ENCODE measurements around the gene SS18L1. TPM values are rescaled to one million over a fixed set of nuclear protein-coding genes. Genes with fewer than 3 reads are reported as not detected.

SS18L1 gene
- total and polyA plus RNA-seq, 5 experiments from 2014 or later: 0.39 to 23.6 (median 0.58) TPM

DNA sequence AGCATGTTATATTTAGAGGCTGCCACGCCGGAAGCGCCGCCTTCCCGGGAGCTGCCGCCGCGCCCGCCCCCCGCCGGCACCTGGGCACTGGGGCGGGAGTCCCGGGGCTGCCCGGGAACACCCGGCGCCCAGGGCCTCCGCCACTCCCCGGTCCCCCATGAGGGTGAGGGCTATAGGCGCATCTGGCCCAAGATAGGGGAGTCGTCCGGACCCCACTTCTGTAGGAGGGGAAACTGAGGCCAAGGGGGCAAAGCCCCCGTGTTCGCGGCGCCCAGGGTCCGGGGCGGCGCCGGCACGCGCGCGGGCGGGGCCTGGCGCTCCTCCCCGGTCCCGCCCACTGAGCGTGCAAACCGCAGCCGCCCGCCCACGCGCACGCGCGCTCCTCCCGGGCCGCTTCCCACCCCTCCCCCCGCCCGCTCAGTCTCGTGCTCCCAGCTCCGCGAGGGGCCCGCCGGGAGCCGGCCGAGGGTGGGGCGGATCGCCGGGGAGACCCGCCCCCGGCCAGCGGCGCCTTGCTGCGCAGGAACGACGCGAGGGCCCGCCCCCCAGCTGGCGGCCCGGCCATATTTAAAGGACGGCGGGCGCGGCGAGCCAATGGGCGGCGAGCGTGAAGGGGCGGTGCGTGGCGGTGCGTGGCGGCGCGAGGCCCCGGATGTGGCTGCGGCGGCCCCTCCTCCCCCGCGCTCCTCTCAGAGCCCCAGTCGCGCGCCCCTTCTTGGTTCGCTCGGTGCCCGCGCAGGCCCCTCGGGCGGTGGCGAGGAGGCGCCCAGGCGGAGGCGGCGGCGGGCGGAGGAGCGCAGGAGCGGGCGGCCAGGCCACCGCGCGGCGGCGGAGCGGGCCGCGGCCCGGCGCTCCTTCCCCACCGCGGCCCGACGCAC, 21.6 kb upstream of the SS18L1 start, which contains the start of gene LSM14B:
LSM14B (plus strand) TSS at position 700 of the 878 bp plus-strand sequence. CDS start 192 bp downstream, outside the sequence.
- peaks cover 0 to 11% (median 0%) of the 10 kb centered on the region in 9 donors for H3K9me3 Mint-ChIP-seq
- ATAC-seq: peak; percentile 72 to 75
- no peaks in the 10 kb centered on the region for H3K27me3 Mint-ChIP-seq
- peak within 1 kb of the TSS; percentile 82 to 94 (median 88) for H3K4me3 Mint-ChIP-seq
- H3K27ac Mint-ChIP-seq: peak within 1 kb of the TSS; percentile 70 to 97 (median 94)
- POLR2A ChIA-PET: interaction anchor here (0.6 to 6.8 kb wide), 13 partner anchors 9 to 889 kb away, joined by 3 to 158 read pairs (median 6); partner anchors contain the start of genes PSMA7, SS18L1 and TAF4
- peaks cover 27 to 65% (median 59%) of the 10 kb centered on the region in 4 donors for H3K4me1 Mint-ChIP-seq
- H3K36me3 Mint-ChIP-seq: peaks cover 0 to 29% (median 7%) of the 10 kb centered on the region in 3 donors
- peak; percentile 90 to 99 (median 96) for DNase-seq

GRCh38 chr20:62122654-62123449, 20.7 kb upstream of the SS18L1 start:
- Mint-ChIP-seq H3K36me3 (peaks cover 0 to 38% (median 4%) of the 10 kb centered on the region in 3 donors), H3K27me3 (no peaks in the 10 kb centered on the region), H3K9me3 (peaks cover 0 to 5% (median 0%) of the 10 kb centered on the region in 9 donors), H3K4me1 (peaks cover 25 to 65% (median 58%) of the 10 kb centered on the region in 4 donors), H3K4me3 (peak overlapping the region; percentile 80 to 92 (median 85)), H3K27ac (peak overlapping the region in 9 of 10 donors; percentile 69 to 90 (median 84))
- ATAC-seq (peak; percentile 25 to 34), DNase-seq (peak in 9 of 10 donors; percentile 35 to 70 (median 59))
- POLR2A ChIA-PET: interaction anchor here (0.6 to 6.8 kb wide), 10 partner anchors 10 to 888 kb away, joined by 3 to 158 read pairs (median 12); partner anchors contain the start of genes PSMA7, SS18L1 and TAF4

- Mint-ChIP-seq H3K4me1 (peaks cover 27 to 65% (median 60%) of the 10 kb centered on the region in 4 donors), H3K27ac (peak overlapping the region in 9 of 10 donors; percentile 69 to 92 (median 84)), H3K36me3 (peaks cover 0 to 45% (median 7%) of the 10 kb centered on the region in 3 donors), H3K27me3 (no peaks in the 10 kb centered on the region), H3K4me3 (peak overlapping the region; percentile 80 to 92 (median 85)), H3K9me3 (peaks cover 0 to 5% (median 0%) of the 10 kb centered on the region in 9 donors)
- DNase-seq (peak in 1 of 10 donors; percentile 57), ATAC-seq (no peak)
- POLR2A ChIA-PET: interaction anchor here (1.9 to 6.8 kb wide), 5 partner anchors 12 to 93 kb away, joined by 5 to 58 read pairs (median 17); partner anchors contain the start of genes PSMA7 and SS18L1
Measured at GRCh38 chr20:62123450-62124118, 20.0 kb upstream of the SS18L1 start.

DNA sequence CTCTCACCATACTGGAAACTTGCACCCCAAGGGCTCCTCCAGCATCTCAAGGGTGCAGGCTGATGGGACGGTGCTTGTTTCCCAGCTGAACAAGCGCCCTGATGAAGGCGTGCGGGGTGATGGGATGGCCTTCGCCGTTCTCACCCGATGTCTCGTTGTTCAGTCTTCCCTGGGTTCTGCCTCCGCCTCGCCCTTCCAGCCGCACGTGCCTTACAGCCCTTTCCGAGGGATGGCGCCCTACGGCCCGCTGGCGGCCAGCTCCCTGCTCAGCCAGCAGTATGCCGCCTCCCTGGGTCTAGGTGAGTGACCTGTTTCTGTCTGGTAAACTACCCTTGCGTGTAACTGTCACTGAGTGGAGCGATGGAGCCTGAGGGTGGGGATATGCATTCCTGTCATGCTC, 17.4 kb upstream of the SS18L1 start:
- H3K4me3 Mint-ChIP-seq: peak overlapping the region in 2 of 10 donors; percentile 1 to 19
- ATAC-seq (no peak), DNase-seq (peak in 1 of 10 donors; percentile 34)
- no peaks in the 10 kb centered on the region for H3K27me3 Mint-ChIP-seq
- peak overlapping the region in 2 of 10 donors; percentile 51 to 64 for H3K27ac Mint-ChIP-seq
- H3K36me3 Mint-ChIP-seq: peaks cover 0 to 70% (median 12%) of the 10 kb centered on the region in 3 donors
- H3K9me3 Mint-ChIP-seq: peaks cover 0 to 2% (median 0%) of the 10 kb centered on the region in 9 donors
- POLR2A ChIA-PET: interaction anchor here (3.2 to 6.8 kb wide), 3 partner anchors 9 to 60 kb away, joined by 15 to 58 read pairs (median 44); partner anchors contain the start of genes PSMA7, SS18L1 and TAF4
- H3K4me1 Mint-ChIP-seq: peaks cover 21 to 63% (median 52%) of the 10 kb centered on the region in 4 donors

DNA sequence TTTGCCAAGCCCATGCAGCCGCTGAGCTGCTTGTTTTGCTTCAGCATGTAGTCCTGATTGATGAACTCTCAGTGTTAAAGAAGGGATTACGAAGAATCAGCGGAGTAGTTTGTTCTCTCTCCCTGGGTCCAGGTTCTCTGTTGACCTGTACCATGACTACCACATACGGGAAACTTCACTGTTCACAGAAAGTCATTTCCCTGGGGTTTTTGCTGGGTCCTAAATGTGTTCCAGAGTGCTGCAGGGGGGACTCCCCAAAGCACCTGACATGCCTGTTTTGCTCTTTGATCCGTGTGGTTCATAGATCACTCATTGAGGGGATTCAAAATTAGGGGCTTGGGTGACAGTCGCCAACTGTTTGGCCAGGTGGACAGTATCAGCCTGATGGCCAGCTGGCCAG, 15.8 kb upstream of the SS18L1 start:
- peak overlapping the region in 6 of 10 donors; percentile 25 to 87 (median 60) for H3K27ac Mint-ChIP-seq
- POLR2A ChIA-PET: interaction anchor here (3.2 kb wide), 1 partner anchor 61 kb away, joined by 15 read pairs; the partner anchor contains the start of gene TAF4
- H3K4me3 Mint-ChIP-seq: peak overlapping the region in 1 of 10 donors; percentile 24

DNA sequence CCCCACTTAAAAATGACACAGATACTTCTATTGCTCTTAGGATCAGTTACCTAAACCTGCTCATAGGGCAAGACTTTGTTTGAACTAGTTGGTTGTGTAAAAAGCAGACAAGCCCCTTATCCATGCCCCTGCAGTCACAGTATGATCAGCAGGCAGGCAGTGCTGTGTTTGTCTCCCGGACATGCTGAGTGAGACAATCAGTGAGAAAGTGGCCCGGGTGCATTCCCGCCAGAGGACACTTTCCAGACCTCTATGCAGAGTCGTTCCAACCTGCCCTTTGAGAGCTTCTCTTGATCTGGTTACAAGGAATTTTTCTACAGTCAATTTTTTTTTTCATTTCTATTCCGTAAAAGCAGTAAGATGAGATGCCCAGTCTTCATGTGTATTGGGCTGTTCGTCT, 15.1 kb upstream of the SS18L1 start:
- DNase-seq: peak in 1 of 10 donors; percentile 15
- no peaks in the 10 kb centered on the region for H3K27me3 Mint-ChIP-seq
- peak overlapping the region in 5 of 10 donors; percentile 20 to 87 (median 73) for H3K27ac Mint-ChIP-seq
- H3K9me3 Mint-ChIP-seq: no peaks in the 10 kb centered on the region
- H3K4me3 Mint-ChIP-seq: no peak overlapping the region
- peaks cover 27 to 72% (median 61%) of the 10 kb centered on the region in 4 donors for H3K4me1 Mint-ChIP-seq
- H3K36me3 Mint-ChIP-seq: peaks cover 0 to 92% (median 12%) of the 10 kb centered on the region in 3 donors
- POLR2A ChIA-PET: interaction anchor here (0.8 to 3.2 kb wide), 2 partner anchors 62 to 97 kb away, joined by 3 to 15 read pairs; partner anchors contain the start of gene TAF4
- no peak for ATAC-seq

More for the DNA sequence above, 15.8 kb upstream of the SS18L1 start:
- ATAC-seq: no peak
- Mint-ChIP-seq H3K9me3 (no peaks in the 10 kb centered on the region), H3K4me1 (peaks cover 28 to 70% (median 62%) of the 10 kb centered on the region in 4 donors), H3K27me3 (no peaks in the 10 kb centered on the region), H3K36me3 (peaks cover 0 to 85% (median 12%) of the 10 kb centered on the region in 3 donors)
- DNase-seq: no peak

DNA sequence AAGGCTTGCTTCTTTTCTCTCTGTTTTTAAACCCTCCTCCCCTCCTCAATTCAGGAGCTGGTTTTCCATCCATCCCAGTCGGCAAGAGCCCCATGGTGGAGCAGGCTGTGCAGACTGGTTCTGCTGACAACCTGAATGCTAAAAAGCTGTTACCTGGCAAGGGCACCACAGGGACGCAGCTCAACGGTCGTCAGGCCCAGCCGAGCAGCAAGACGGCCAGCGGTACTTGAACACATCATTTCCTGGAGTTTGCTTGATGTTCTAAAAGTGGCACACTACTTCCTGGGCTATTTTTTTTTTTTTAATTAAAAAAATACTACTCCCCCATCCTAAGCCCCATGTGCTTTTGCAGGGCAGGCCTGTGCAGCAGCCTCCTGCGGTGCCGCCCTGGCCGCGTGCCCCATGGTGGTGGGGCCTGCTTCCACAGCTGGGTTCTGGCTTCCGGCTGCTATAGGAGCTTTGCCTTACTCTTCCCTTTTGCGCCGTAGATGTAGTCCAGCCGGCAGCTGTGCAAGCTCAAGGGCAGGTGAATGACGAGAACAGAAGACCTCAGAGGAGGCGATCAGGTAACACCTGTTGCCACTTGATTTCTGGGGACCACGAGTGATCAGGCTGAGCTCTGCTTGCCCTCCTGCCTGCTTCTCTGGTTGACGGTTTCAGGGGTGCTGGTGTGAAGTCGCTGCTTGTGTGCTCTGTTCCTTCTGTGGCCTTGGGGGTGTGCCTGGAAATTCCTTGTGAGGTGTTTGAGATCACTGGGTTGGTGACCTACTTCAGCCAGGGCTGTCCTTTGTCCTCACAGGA, 13.6 kb upstream of the SS18L1 start:
- POLR2A ChIA-PET: interaction anchor here (1.7 kb wide), 1 partner anchor 64 kb away, joined by 10 read pairs; the partner anchor contains the start of gene TAF4
- peak in 1 of 10 donors; percentile 37 for DNase-seq
- Mint-ChIP-seq H3K27ac (peak overlapping the region in 7 of 10 donors; percentile 13 to 91 (median 64)), H3K9me3 (no peaks in the 10 kb centered on the region), H3K27me3 (no peaks in the 10 kb centered on the region), H3K4me1 (peaks cover 21 to 64% (median 49%) of the 10 kb centered on the region in 4 donors), H3K36me3 (peaks cover 0 to 94% (median 11%) of the 10 kb centered on the region in 3 donors), H3K4me3 (peak overlapping the region in 2 of 10 donors; percentile 19 to 24)
- peak; percentile 36 for ATAC-seq

GRCh38 chr20:62131560-62132320, 11.8 kb upstream of the SS18L1 start:
- DNase-seq: no peak

GRCh38 chr20:62132421-62132820, 11.1 kb upstream of the SS18L1 start:
- Mint-ChIP-seq H3K27me3 (no peaks in the 10 kb centered on the region), H3K4me1 (peaks cover 24 to 53% (median 47%) of the 10 kb centered on the region in 4 donors), H3K27ac (peak overlapping the region; percentile 67 to 92 (median 85)), H3K4me3 (peak overlapping the region in 8 of 10 donors; percentile 29 to 65 (median 42)), H3K36me3 (peaks cover 0 to 94% (median 16%) of the 10 kb centered on the region in 3 donors), H3K9me3 (no peaks in the 10 kb centered on the region)
- POLR2A ChIA-PET: interaction anchor here (1.0 to 2.3 kb wide), 3 partner anchors 10 to 60 kb away, joined by 6 to 10 read pairs (median 7); partner anchors contain the start of genes LSM14B, PSMA7 and SS18L1
- no peak for DNase-seq
- no peak for ATAC-seq

More at GRCh38 chr20:62131560-62132320, 11.8 kb upstream of the SS18L1 start:
- peaks cover 21 to 55% (median 45%) of the 10 kb centered on the region in 4 donors for H3K4me1 Mint-ChIP-seq
- H3K27ac Mint-ChIP-seq: peak overlapping the region; percentile 67 to 92 (median 86)
- H3K4me3 Mint-ChIP-seq: peak overlapping the region in 8 of 10 donors; percentile 3 to 65 (median 51)
- H3K27me3 Mint-ChIP-seq: no peaks in the 10 kb centered on the region
- H3K36me3 Mint-ChIP-seq: peaks cover 0 to 94% (median 14%) of the 10 kb centered on the region in 3 donors
- ATAC-seq: no peak
- no peaks in the 10 kb centered on the region for H3K9me3 Mint-ChIP-seq
- POLR2A ChIA-PET: interaction anchor here (1.0 to 2.3 kb wide), 2 partner anchors 9 to 11 kb away, joined by 7 to 10 read pairs; partner anchors contain the start of genes LSM14B, PSMA7 and SS18L1
